ENCODE results near the gene SYTL1. TPM values are rescaled to one million over a fixed set of nuclear protein-coding genes. Genes with fewer than 3 reads are reported as not detected.

Gene SYTL1
- total and polyA plus RNA-seq, 9 of the 15 experiments (the other 6 are each of a cell fraction or from before 2014, with no cell fraction given) = 0.04 to 9.3 (median 1.7) TPM

- TF ChIP-seq MGA (IDR thresholded peaks at IDR 0.05) = no peak
- no peak for TF ChIP-seq ZNF668 (CRISPR knock-in tag; IDR thresholded peaks at IDR 0.05)
- no peak for TF ChIP-seq ZSCAN29 (IDR thresholded peaks at IDR 0.05)
- no peak for TF ChIP-seq RBM34 (IDR thresholded peaks at IDR 0.05; ENCODE audit: borderline replicate concordance, insufficient read depth, low read length)
- TF ChIP-seq RCOR1 (IDR thresholded peaks at IDR 0.05; ENCODE audit: borderline replicate concordance in 1 of 2, low read depth in 2 of 2, low read length in 2 of 2) = no peak
- TF ChIP-seq NONO (IDR thresholded peaks at IDR 0.05; ENCODE audit: low read depth in 2 of 2, low read length in 1 of 2) = no peak
- TF ChIP-seq SIRT6 (IDR thresholded peaks at IDR 0.05; ENCODE audit: low read depth, low read length) = no peak
- TF ChIP-seq SMAD3 (CRISPR knock-in tag; conservative IDR thresholded peaks at IDR 0.05) = no peak
- TF ChIP-seq COPS2 (conservative IDR thresholded peaks at IDR 0.05) = no peak
- no peak for TF ChIP-seq FOXJ2 (tag; IDR thresholded peaks at IDR 0.05)
- TF ChIP-seq EGR1 (conservative IDR thresholded peaks at IDR 0.05) = no peak
- TF ChIP-seq CHD2 (IDR thresholded peaks at IDR 0.05; ENCODE audit: low read depth, low read length) = no peak
- TF ChIP-seq FOXJ3 (CRISPR knock-in tag; IDR thresholded peaks at IDR 0.05) = no peak
- TF ChIP-seq SRSF7 (optimal IDR thresholded peaks at IDR 0.05; ENCODE audit: low read depth, low read length) = no peak
- no peak for TF ChIP-seq PHTF2 (CRISPR knock-in tag; IDR thresholded peaks at IDR 0.05)
- no peak for TF ChIP-seq DMBX1 (CRISPR knock-in tag; IDR thresholded peaks at IDR 0.05; ENCODE audit: borderline replicate concordance)
Observed at GRCh38 chr1:27367160-27367650, 25.4 kb downstream of the SYTL1 start (continued).

All from K562 (cell line).